NCI-H526 treated with DMSO at 0.1 percent for 48 hours (cell line): ENCODE measurements around the gene UBE4A.

ENCODE experiments used
- DNase-seq: peaks from one replicate; lab custom pipeline; 2025; lab: John Stamatoyannopoulos, UW

Gene UBE4A

GRCh38 chr11:118341815-118342489 lies 17.4 kb upstream of the UBE4A start:
- no peak for DNase-seq

GRCh38 chr11:118342503-118343161 lies 16.8 kb upstream of the UBE4A start, which contains the start of gene CD3D:
TSS of gene CD3D (minus strand) at chr11:118342705. CDS start at chr11:118342607, 98 bp downstream.
- no peak for DNase-seq

GRCh38 chr11:118343248-118343647 lies 16.2 kb upstream of the UBE4A start:
- no peak for DNase-seq

GRCh38 chr11:118343981-118344515 lies 15.4 kb upstream of the UBE4A start, which contains the start of gene CD3G:
TSS of gene CD3G (plus strand) at chr11:118344344. CDS start at chr11:118344424, 80 bp downstream.
- no peak for DNase-seq

GRCh38 chr11:118349475-118349874 lies 9.9 kb upstream of the UBE4A start:
- no peak for DNase-seq

- peak; percentile 39 for DNase-seq
Measured at GRCh38 chr11:118353084-118353710, 6.2 kb upstream of the UBE4A start.

- no peak for DNase-seq
Measured at GRCh38 chr11:118358071-118358470, 1.3 kb upstream of the UBE4A start.

GRCh38 chr11:118364956-118365615 lies 5.7 kb downstream of the UBE4A start:
- DNase-seq = no peak

- DNase-seq = no peak
Measured at GRCh38 chr11:118366287-118366686, 6.9 kb downstream of the UBE4A start.

GRCh38 chr11:118370774-118371173 lies 11.4 kb downstream of the UBE4A start:
- DNase-seq = no peak

GRCh38 chr11:118373263-118373662 lies 13.9 kb downstream of the UBE4A start:
- no peak for DNase-seq

GRCh38 chr11:118373871-118374270 lies 14.5 kb downstream of the UBE4A start:
- DNase-seq = no peak

- DNase-seq = no peak
Measured at GRCh38 chr11:118374729-118375128, 15.3 kb downstream of the UBE4A start.

GRCh38 chr11:118375978-118376377 lies 16.6 kb downstream of the UBE4A start:
- no peak for DNase-seq

- no peak for DNase-seq
Measured at GRCh38 chr11:118379497-118379896, 20.1 kb downstream of the UBE4A start.

- DNase-seq = no peak
Measured at GRCh38 chr11:118380571-118380970, 21.2 kb downstream of the UBE4A start.

GRCh38 chr11:118382954-118383353 lies 23.6 kb downstream of the UBE4A start:
- DNase-seq = no peak

GRCh38 chr11:118383657-118384056 lies 24.3 kb downstream of the UBE4A start:
- DNase-seq = no peak

- DNase-seq = no peak
Measured at GRCh38 chr11:118396097-118396501, 36.7 kb downstream of the UBE4A start.

GRCh38 chr11:118397448-118397847 lies 38.0 kb downstream of the UBE4A start:
- no peak for DNase-seq

- no peak for DNase-seq
Measured at GRCh38 chr11:118398791-118399559, 39.6 kb downstream of the UBE4A start.
